GM12865 (cell line): Measurements from ENCODE around the gene OSTN.

ENCODE experiments used
- DNase-seq: peaks from one replicate; pipeline ENCODE4 v3.0.0; 2010; ENCODE audit warnings: low read depth
- H3K4me3 ChIP-seq: 2 replicates; pipeline ENCODE4 v1.5.1; 2011; ENCODE audit warnings: mild to moderate bottlenecking, low read depth, low read length, control low read depth
- CTCF ChIP-seq: IDR thresholded peaks from 2 replicates; pipeline ENCODE4 v1.5.1; 2011; ENCODE audit warnings: low read length, control low read depth, low read depth, inconsistent platforms; ENCODE audit not compliant: insufficient read depth; ENCODE audit errors: missing control alignments

The OSTN gene

GRCh38 chr3:191306428-191306827 is 107.4 kb downstream of the OSTN start:
- H3K4me3 ChIP-seq: no peak overlapping the region
- no peak for TF ChIP-seq CTCF
- no peak for DNase-seq

GRCh38 chr3:191307341-191307740 is 108.3 kb downstream of the OSTN start:
- no peak for TF ChIP-seq CTCF
- no peak overlapping the region for H3K4me3 ChIP-seq
- no peak for DNase-seq

GRCh38 chr3:191313296-191313695 is 114.3 kb downstream of the OSTN start:
- TF ChIP-seq CTCF: no peak
- no peak overlapping the region for H3K4me3 ChIP-seq
- no peak for DNase-seq

GRCh38 chr3:191314109-191314728 is 115.2 kb downstream of the OSTN start:
- no peak for TF ChIP-seq CTCF
- H3K4me3 ChIP-seq: no peak overlapping the region
- DNase-seq: no peak
